Measurements from ENCODE around the gene ADGRD2.

- TF ChIP-seq POLR2A (IDR thresholded peaks at IDR 0.05) (no peak), CTCF (IDR thresholded peaks at IDR 0.05) (no peak)
Measured at GRCh38 chr9:124439086-124439485, 11.2 kb upstream of the ADGRD2 start.

All from lower leg skin (tissue), 3 donors.